MM.1S (cell line): ENCODE measurements around the gene IMPG1.

Experiments
- DNase-seq: peaks from one replicate; pipeline ENCODE4 v3.0.0-alpha.2; 2015
- H2AFZ ChIP-seq: fragments of 300-600 bp; sonication (generic); 2 replicates; pipeline ENCODE4 v1.6.0; 2016; ENCODE audit warnings: antibody characterized with exemption, low read length
- H3F3A ChIP-seq: fragments of 300-600 bp; sonication (generic); 2 replicates; pipeline ENCODE4 v1.6.1; 2016; ENCODE audit warnings: mild to moderate bottlenecking, antibody characterized with exemption, low read length, moderate library complexity, mixed read lengths; ENCODE audit not compliant: insufficient read depth
- H3K27ac ChIP-seq: fragments of 300-600 bp; sonication (generic); 2 replicates; pipeline ENCODE4 v1.5.1; 2016; ENCODE audit warnings: mild to moderate bottlenecking, low read length
- H3K27me3 ChIP-seq: fragments of 300-600 bp; sonication (generic); replicated peaks from 2 replicates; pipeline ENCODE4 v1.6.0; 2016; ENCODE audit warnings: low read length; ENCODE audit not compliant: insufficient read depth
- H3K36me3 ChIP-seq: fragments of 300-600 bp; sonication (generic); replicated peaks from 2 replicates; pipeline ENCODE4 v1.6.1; 2016; ENCODE audit warnings: mild to moderate bottlenecking, low read length, mixed read lengths; ENCODE audit not compliant: insufficient read depth
- H3K4me1 ChIP-seq: fragments of 300-600 bp; sonication (generic); 2 replicates; pipeline ENCODE4 v1.6.1; 2016; ENCODE audit warnings: low read length, mixed read lengths
- H3K4me2 ChIP-seq: fragments of 300-600 bp; sonication (generic); 2 replicates; pipeline ENCODE4 v1.6.0; 2016; ENCODE audit warnings: low read depth, low read length
- H3K4me3 ChIP-seq: fragments of 300-600 bp; sonication (generic); 2 replicates; pipeline ENCODE4 v1.5.1; 2016; ENCODE audit warnings: low read length, mixed read lengths
- H3K79me2 ChIP-seq: fragments of 300-600 bp; sonication (generic); 2 replicates; pipeline ENCODE4 v1.6.1; 2016; ENCODE audit warnings: mixed run types, low read length, mixed read lengths
- H3K9ac ChIP-seq: fragments of 300-600 bp; sonication (generic); 2 replicates; pipeline ENCODE4 v1.6.1; 2016; ENCODE audit warnings: low read length, mixed read lengths
- H3K9me2 ChIP-seq: fragments of 300-600 bp; sonication (generic); replicated peaks from 2 replicates; pipeline ENCODE4 v1.6.1; 2016; ENCODE audit warnings: mild to moderate bottlenecking, low read length, mixed read lengths; ENCODE audit not compliant: insufficient read depth
- H3K9me3 ChIP-seq: fragments of 300-600 bp; sonication (generic); replicated peaks from 2 replicates; pipeline ENCODE4 v1.6.1; 2016; ENCODE audit warnings: mild to moderate bottlenecking, low read length, mixed read lengths; ENCODE audit not compliant: insufficient read depth
- H4K20me1 ChIP-seq: fragments of 300-600 bp; sonication (generic); 2 replicates; pipeline ENCODE4 v1.6.1; 2016; ENCODE audit warnings: mild to moderate bottlenecking, low read length, moderate library complexity, mixed read lengths; ENCODE audit not compliant: insufficient read depth
- EZH2 ChIP-seq: fragments of 300-600 bp; sonication (generic); optimal IDR thresholded peaks from 2 replicates; pipeline ENCODE3; 2017; ENCODE audit warnings: low read depth, mild to moderate bottlenecking, antibody characterized with exemption, low read length, mixed read lengths
- EZH2phosphoT487 ChIP-seq: fragments of 300-600 bp; sonication (generic); IDR thresholded peaks from 2 replicates; pipeline ENCODE4 v1.6.1; 2018; ENCODE audit warnings: antibody characterized with exemption, low read length
- TF ChIP-seq, protein P1 (sequence below): fragments of 300-600 bp; sonication (generic); IDR thresholded peaks from 2 replicates; pipeline ENCODE4 v1.5.1; 2016; ENCODE audit warnings: antibody characterized with exemption, low read length, mixed read lengths

The IMPG1 gene

DNA sequence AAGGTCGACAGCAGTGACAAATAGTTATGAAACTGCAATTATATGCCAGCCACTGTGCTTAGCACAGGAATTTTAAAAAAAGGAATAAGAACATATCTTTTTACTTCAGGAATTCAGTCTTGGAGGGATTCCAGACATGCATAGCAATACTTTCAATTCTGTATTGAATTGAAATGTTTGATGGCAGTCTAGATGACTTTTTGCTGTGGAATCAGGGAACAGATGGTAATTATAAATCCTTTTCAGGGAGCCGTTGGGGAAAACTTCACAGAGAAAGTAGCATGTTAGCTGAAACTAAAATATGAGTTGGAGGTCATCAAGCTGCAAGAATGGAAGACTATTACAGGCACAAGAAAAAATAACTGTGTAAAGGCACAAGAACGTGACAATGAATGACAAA, 74.8 kb downstream of the IMPG1 start:
- DNase-seq = no peak
- H3K27me3 ChIP-seq = no peaks in the 10 kb centered on the region
- no peak for TF ChIP-seq EZH2
- TF ChIP-seq, protein P1, sequence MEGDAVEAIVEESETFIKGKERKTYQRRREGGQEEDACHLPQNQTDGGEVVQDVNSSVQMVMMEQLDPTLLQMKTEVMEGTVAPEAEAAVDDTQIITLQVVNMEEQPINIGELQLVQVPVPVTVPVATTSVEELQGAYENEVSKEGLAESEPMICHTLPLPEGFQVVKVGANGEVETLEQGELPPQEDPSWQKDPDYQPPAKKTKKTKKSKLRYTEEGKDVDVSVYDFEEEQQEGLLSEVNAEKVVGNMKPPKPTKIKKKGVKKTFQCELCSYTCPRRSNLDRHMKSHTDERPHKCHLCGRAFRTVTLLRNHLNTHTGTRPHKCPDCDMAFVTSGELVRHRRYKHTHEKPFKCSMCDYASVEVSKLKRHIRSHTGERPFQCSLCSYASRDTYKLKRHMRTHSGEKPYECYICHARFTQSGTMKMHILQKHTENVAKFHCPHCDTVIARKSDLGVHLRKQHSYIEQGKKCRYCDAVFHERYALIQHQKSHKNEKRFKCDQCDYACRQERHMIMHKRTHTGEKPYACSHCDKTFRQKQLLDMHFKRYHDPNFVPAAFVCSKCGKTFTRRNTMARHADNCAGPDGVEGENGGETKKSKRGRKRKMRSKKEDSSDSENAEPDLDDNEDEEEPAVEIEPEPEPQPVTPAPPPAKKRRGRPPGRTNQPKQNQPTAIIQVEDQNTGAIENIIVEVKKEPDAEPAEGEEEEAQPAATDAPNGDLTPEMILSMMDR = no peak
- no peak for TF ChIP-seq EZH2phosphoT487
- H2AFZ ChIP-seq = no peak overlapping the region
- H3K9me2 ChIP-seq = no peaks in the 10 kb centered on the region
- H3K36me3 ChIP-seq = no peaks in the 10 kb centered on the region
- H4K20me1 ChIP-seq = no peaks in the 10 kb centered on the region
- H3K79me2 ChIP-seq = no peaks in the 10 kb centered on the region
- no peak overlapping the region for H3K4me2 ChIP-seq
- H3F3A ChIP-seq = no peaks in the 10 kb centered on the region
- no peaks in the 10 kb centered on the region for H3K4me1 ChIP-seq
- no peak overlapping the region for H3K27ac ChIP-seq
- no peak overlapping the region for H3K4me3 ChIP-seq
- no peak overlapping the region for H3K9ac ChIP-seq
- no peaks in the 10 kb centered on the region for H3K9me3 ChIP-seq

DNA sequence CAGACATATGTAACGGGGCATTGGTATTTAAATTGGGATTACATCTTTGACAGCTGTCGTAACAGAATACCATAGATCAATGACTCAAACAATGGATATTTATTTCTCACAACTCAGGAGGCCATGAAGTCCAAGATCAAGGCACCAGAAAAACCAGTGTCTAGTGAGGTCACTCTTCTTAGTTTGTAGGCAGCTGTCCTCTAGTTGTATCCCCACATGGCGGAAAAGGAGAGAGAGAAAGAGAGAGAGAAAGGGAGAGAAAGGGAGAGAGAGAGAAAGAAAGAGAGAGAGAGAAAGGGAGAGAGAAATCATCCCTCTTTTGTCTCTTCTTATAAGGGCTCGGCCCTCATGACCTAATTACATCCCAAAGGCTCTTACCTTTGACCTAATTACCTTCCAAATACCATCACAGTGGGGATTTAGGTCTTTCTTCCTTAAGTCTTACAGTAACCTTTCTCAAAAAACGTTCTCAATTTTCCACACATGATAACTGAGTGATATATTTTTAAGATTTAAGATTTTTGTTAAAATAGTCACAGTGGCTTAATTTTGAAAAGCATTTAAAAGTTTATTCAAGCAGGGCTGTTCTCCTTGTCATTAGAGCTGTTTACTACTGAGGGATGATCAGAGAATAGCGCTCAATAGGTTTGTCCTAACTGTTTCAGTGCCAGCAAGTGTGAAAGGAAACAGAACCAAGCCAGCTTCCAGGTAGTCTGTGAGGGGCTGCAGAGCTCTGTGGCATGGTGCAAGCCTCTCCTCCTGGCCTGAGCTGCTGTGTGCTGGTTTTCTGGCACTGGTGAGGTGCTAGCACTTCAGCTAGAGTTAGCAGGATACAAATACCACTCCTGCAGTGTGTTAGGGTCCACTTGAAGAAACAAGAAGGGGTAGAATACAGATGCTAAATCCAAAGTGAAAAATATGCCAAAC, 79.0 kb downstream of the IMPG1 start:
- H3K9me3 ChIP-seq = no peaks in the 10 kb centered on the region
- no peaks in the 10 kb centered on the region for H3K27me3 ChIP-seq
- no peak overlapping the region for H3K4me2 ChIP-seq
- no peak overlapping the region for H3K27ac ChIP-seq
- no peaks in the 10 kb centered on the region for H3K9me2 ChIP-seq
- H3K9ac ChIP-seq = no peak overlapping the region
- no peak for DNase-seq
- no peaks in the 10 kb centered on the region for H3K79me2 ChIP-seq
- H3F3A ChIP-seq = no peaks in the 10 kb centered on the region
- no peak overlapping the region for H3K4me3 ChIP-seq
- TF ChIP-seq EZH2 (no peak), EZH2phosphoT487 (no peak)
- TF ChIP-seq, protein P1 = no peak
- no peak overlapping the region for H2AFZ ChIP-seq
- H3K4me1 ChIP-seq = no peaks in the 10 kb centered on the region
- H3K36me3 ChIP-seq = no peaks in the 10 kb centered on the region
- no peaks in the 10 kb centered on the region for H4K20me1 ChIP-seq

DNA sequence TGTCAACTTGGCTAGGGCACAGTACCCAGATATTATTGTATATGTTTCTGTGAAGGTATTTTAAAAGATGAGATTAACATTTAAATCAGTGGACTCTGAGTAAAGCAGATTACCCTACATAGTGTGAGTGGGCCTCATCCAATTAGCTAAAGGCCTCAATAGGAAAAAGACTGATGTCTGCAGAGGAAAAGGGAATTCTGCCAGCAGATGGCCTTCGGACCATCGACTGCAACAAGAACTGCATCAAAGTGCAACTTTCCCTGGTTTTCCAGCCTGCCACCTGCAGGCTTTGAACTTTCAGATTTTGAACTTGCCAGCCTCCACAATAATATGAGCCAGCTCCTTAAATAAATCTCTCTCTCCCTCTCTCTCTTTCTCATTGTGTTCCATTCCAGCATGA, 80.5 kb downstream of the IMPG1 start:
- no peaks in the 10 kb centered on the region for H3K36me3 ChIP-seq
- no peak overlapping the region for H3K4me2 ChIP-seq
- no peak for TF ChIP-seq EZH2
- TF ChIP-seq EZH2phosphoT487 = no peak
- TF ChIP-seq, protein P1 = no peak
- DNase-seq = no peak
- no peaks in the 10 kb centered on the region for H3K79me2 ChIP-seq
- H4K20me1 ChIP-seq = no peaks in the 10 kb centered on the region
- H3K9ac ChIP-seq = no peak overlapping the region
- H3F3A ChIP-seq = no peaks in the 10 kb centered on the region
- H2AFZ ChIP-seq = no peak overlapping the region
- no peaks in the 10 kb centered on the region for H3K27me3 ChIP-seq
- H3K9me2 ChIP-seq = no peaks in the 10 kb centered on the region
- H3K4me3 ChIP-seq = no peak overlapping the region
- no peaks in the 10 kb centered on the region for H3K9me3 ChIP-seq
- H3K27ac ChIP-seq = no peak overlapping the region
- H3K4me1 ChIP-seq = no peaks in the 10 kb centered on the region
